ENCODE measurements around the gene HNRNPH3. TPM values are rescaled to one million over a fixed set of nuclear protein-coding genes. Genes with fewer than 3 reads are reported as not detected.

The HNRNPH3 gene
- total RNA-seq, 2 experiments from 2014 or later = 139 to 145 TPM

- peak overlapping the region; percentile 100 for H3K27ac Mint-ChIP-seq
- H3K4me3 Mint-ChIP-seq = peak overlapping the region; percentile 94
- intact Hi-C loops (cut with micrococcal nuclease) = no loop called here
- CTCF ChIA-PET = interaction anchor here (1.9 to 2.1 kb wide), 2 partner anchors 14 to 122 kb away, joined by 8 to 15 read pairs; no protein-coding TSS in a partner anchor
- peaks cover 65% of the 10 kb centered on the region for H3K36me3 Mint-ChIP-seq (ENCODE audit: low read depth)
- no peak for TF ChIP-seq CTCF (IDR thresholded peaks at IDR 0.05)
- no peak for DNase-seq
- H3K27me3 Mint-ChIP-seq = no peaks in the 10 kb centered on the region
- ATAC-seq = no peak
- no peaks in the 10 kb centered on the region for H3K9me3 Mint-ChIP-seq
- peaks cover 53% of the 10 kb centered on the region for H3K4me1 Mint-ChIP-seq (ENCODE audit: low read depth)
- POLR2A ChIA-PET = interaction anchor here (1.2 to 4.7 kb wide), 2 partner anchors 13 to 22 kb away, joined by 3 to 26 read pairs; no protein-coding TSS in a partner anchor
Measured at GRCh38 chr10:68334672-68335467, 3.0 kb downstream of the HNRNPH3 start.

- Mint-ChIP-seq H3K27ac (peak overlapping the region; percentile 86), H3K4me3 (peak overlapping the region; percentile 94), H3K4me1 (ENCODE audit: low read depth) (peaks cover 51% of the 10 kb centered on the region), H3K9me3 (no peaks in the 10 kb centered on the region), H3K27me3 (no peaks in the 10 kb centered on the region), H3K36me3 (ENCODE audit: low read depth) (peaks cover 81% of the 10 kb centered on the region)
- POLR2A ChIA-PET = no interaction called here
- DNase-seq = no peak
- CTCF ChIA-PET = interaction anchor here (3.2 kb wide), 1 partner anchor 11 kb away, joined by 19 read pairs; no protein-coding TSS in a partner anchor
- no peak for TF ChIP-seq CTCF (IDR thresholded peaks at IDR 0.05)
- intact Hi-C loops (cut with micrococcal nuclease) = no loop called here
- no peak for ATAC-seq
Measured at GRCh38 chr10:68336754-68337351, 5.0 kb downstream of the HNRNPH3 start.

DNA sequence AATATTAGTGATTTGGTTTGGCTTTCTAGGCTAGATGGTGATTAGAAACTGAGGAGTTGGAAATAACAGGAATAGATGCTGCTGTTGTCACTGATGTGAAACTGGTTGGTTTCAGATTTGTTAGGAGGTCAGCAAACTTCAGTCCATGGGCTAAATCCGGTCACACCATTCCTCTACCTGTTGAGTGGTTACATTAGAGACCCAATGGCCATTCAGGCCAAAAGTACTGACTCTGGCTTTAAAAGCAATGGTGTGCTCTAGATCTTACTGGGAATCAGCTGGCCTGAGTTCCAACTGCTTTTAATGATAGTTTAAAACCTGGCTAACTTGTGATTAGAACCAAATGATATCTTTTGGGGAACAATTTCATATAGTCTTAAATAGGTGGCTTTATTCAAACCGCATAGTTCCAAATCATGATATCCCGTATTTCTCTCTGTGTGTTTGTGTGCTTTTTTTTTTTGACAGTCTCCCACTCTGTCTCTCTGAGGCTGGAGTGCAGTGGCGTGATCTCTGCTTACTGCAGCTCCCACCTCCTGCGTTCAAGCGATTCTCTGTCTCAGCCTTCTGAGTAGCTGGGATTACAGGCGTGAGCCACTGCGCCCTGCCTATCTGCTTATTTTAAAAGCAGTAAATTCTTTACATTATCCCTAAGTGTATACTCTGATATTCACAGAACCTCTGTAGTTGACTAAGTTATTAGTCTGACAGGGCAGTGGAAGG lies 8.7 kb downstream of the HNRNPH3 start:
- H3K9me3 Mint-ChIP-seq = no peaks in the 10 kb centered on the region
- POLR2A ChIA-PET = interaction anchor here (5.5 kb wide), 1 partner anchor 8 kb away, joined by 44 read pairs; the partner anchor contains the start of genes HNRNPH3 and PBLD
- no peak for TF ChIP-seq CTCF (IDR thresholded peaks at IDR 0.05)

GRCh38 chr10:68342909-68343516 lies 11.1 kb downstream of the HNRNPH3 start:
- TF ChIP-seq CTCF (IDR thresholded peaks at IDR 0.05) = no peak
- CTCF ChIA-PET = interaction anchor here (0.9 to 1.3 kb wide), 2 partner anchors 9 to 130 kb away, joined by 5 read pairs; no protein-coding TSS in a partner anchor
- H3K4me1 Mint-ChIP-seq (ENCODE audit: low read depth) = peaks cover 38% of the 10 kb centered on the region

More for the DNA sequence above, 8.7 kb downstream of the HNRNPH3 start:
- Mint-ChIP-seq H3K27me3 (no peaks in the 10 kb centered on the region), H3K27ac (peak overlapping the region; percentile 46), H3K4me1 (ENCODE audit: low read depth) (peaks cover 51% of the 10 kb centered on the region), H3K36me3 (ENCODE audit: low read depth) (peaks cover 72% of the 10 kb centered on the region), H3K4me3 (no peak overlapping the region)
- DNase-seq (no peak), ATAC-seq (no peak)
- CTCF ChIA-PET = interaction anchor here (1.0 to 3.2 kb wide), 3 partner anchors 8 to 11 kb away, joined by 3 to 19 read pairs (median 3); partner anchors contain the start of gene HNRNPH3
- intact Hi-C loops (cut with micrococcal nuclease) = no loop called here

More at GRCh38 chr10:68342909-68343516, 11.1 kb downstream of the HNRNPH3 start:
- peak; percentile 13 for DNase-seq
- intact Hi-C loops (cut with micrococcal nuclease) = no loop called here
- Mint-ChIP-seq H3K36me3 (ENCODE audit: low read depth) (peaks cover 59% of the 10 kb centered on the region), H3K27ac (peak overlapping the region; percentile 19), H3K9me3 (no peaks in the 10 kb centered on the region), H3K4me3 (no peak overlapping the region), H3K27me3 (no peaks in the 10 kb centered on the region)
- POLR2A ChIA-PET = interaction anchor here (5.5 kb wide), 1 partner anchor 11 kb away, joined by 44 read pairs; the partner anchor contains the start of genes HNRNPH3 and PBLD
- peak; percentile 30 for ATAC-seq

Measured in activated CD8-positive, alpha-beta T cell treated with anti-CD3 and anti-CD28 coated beads for 36 hours (primary cell).